Tibial artery (tissue), 4 donors: Measurements from ENCODE around the gene ATAD3A.

Source experiments
- DNase-seq, 2 donors: peaks; one replicate each; pipeline ENCODE4 v3.0.0-alpha.2; 2019
- H3K27ac ChIP-seq, 2 donors: fragments of 200-600 bp; sonication (generic) in 1 of 2; 1 replicate in 1 of 2; 2 replicates in 1 of 2; pipeline ENCODE4 v1.5.1; 2018 to 2019; ENCODE audit warnings: mild to moderate bottlenecking in 1 of 2
- H3K27me3 ChIP-seq, 2 donors: fragments of 200-600 bp; sonication (generic) in 1 of 2; one replicate each; pipeline versions ENCODE4 v1.5.1 to v1.6.0; 2016 to 2019
- H3K36me3 ChIP-seq, 3 donors: fragments of 200-600 bp; sonication (generic) in 2 of 3; one replicate each; pipeline ENCODE4 v1.5.1; 2016 to 2019; ENCODE audit warnings: mild to moderate bottlenecking in 2 of 3
- H3K4me1 ChIP-seq, 4 donors: fragments of 200-600 bp; sonication (generic) in 2 of 4; 1 replicate in 3 of 4; 2 replicates in 1 of 4; pipeline ENCODE4 v1.5.1; 2016 to 2019
- H3K4me3 ChIP-seq, 2 donors: fragments of 200-600 bp; sonication (generic) in 1 of 2; 1 replicate in 1 of 2; 2 replicates in 1 of 2; pipeline ENCODE4 v1.5.1; 2018 to 2019; ENCODE audit warnings: mild to moderate bottlenecking in 2 of 2
- H3K9me3 ChIP-seq, 3 donors: fragments of 200-600 bp; sonication (generic) in 1 of 3; one replicate each; pipeline ENCODE4 v1.5.1; 2016 to 2019
- intact Hi-C: fragments of 100-400 bp; cut with DNase I; formaldehyde crosslinking; loops from one replicate; pipeline ENCODE4 v1.15.0; 2023; ENCODE audit warnings: low total_unique reads
- TF ChIP-seq, protein P1 (sequence below), 2 experiments: fragments of 200-600 bp in 1 of 2; fragments of 450-650 bp in 1 of 2; IDR thresholded peaks; one replicate each; pipeline ENCODE4 v1.5.1; 2017 to 2019; ENCODE audit warnings: antibody characterized with exemption in 2 of 2, mild to moderate bottlenecking in 1 of 2, moderate library complexity in 1 of 2

Gene ATAD3A

DNA sequence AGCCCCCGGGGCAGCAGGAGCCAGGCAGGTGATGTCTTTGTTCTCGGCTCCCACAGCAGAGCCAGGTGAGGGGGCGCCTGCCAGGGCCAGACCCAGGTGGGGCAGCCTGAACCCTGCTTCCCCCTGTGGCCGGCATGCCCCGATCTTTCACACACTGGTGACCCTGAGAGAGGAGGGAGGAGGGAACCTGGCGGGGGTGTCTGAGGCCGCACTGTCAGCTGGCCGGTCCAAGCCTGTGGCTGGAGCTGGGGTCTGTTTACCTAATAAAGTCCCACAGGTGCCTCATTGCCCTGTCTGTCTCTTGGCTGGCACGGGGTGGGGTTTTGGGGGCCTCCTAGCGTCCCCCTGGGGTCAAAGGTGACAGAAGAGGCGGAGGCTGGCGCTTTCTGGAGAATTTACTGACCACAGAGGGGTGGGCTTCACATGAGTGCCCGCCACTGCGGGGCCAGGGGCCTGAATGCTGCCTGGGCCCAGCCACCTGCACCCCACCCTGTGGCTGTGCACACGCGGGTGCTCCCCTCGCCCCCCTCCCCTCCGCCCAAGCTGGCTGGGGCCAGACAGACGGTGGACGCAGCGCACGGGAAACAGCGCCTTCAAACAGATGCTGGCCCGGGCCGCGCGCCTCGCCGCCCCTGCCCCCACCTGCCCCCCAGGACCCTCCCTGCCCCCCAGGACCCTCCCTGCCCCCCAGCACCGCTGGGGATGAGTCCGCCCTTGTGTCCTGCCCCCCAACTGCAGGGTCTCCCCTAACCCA lies 22.6 kb downstream of the ATAD3A start:
- TF ChIP-seq, protein P1, sequence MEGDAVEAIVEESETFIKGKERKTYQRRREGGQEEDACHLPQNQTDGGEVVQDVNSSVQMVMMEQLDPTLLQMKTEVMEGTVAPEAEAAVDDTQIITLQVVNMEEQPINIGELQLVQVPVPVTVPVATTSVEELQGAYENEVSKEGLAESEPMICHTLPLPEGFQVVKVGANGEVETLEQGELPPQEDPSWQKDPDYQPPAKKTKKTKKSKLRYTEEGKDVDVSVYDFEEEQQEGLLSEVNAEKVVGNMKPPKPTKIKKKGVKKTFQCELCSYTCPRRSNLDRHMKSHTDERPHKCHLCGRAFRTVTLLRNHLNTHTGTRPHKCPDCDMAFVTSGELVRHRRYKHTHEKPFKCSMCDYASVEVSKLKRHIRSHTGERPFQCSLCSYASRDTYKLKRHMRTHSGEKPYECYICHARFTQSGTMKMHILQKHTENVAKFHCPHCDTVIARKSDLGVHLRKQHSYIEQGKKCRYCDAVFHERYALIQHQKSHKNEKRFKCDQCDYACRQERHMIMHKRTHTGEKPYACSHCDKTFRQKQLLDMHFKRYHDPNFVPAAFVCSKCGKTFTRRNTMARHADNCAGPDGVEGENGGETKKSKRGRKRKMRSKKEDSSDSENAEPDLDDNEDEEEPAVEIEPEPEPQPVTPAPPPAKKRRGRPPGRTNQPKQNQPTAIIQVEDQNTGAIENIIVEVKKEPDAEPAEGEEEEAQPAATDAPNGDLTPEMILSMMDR (IDR thresholded peaks at IDR 0.05) = no peak
- no peak for DNase-seq
- Histone ChIP-seq H3K4me3 (no peak overlapping the region), H3K4me1 (peaks cover 0 to 18% (median 7%) of the 10 kb centered on the region in 4 donors), H3K9me3 (peaks cover 0 to 12% (median 0%) of the 10 kb centered on the region in 3 donors), H3K27ac (no peak overlapping the region), H3K36me3 (peaks cover 0 to 45% (median 28%) of the 10 kb centered on the region in 3 donors), H3K27me3 (no peaks in the 10 kb centered on the region)
- intact Hi-C loops = no loop called here

DNA sequence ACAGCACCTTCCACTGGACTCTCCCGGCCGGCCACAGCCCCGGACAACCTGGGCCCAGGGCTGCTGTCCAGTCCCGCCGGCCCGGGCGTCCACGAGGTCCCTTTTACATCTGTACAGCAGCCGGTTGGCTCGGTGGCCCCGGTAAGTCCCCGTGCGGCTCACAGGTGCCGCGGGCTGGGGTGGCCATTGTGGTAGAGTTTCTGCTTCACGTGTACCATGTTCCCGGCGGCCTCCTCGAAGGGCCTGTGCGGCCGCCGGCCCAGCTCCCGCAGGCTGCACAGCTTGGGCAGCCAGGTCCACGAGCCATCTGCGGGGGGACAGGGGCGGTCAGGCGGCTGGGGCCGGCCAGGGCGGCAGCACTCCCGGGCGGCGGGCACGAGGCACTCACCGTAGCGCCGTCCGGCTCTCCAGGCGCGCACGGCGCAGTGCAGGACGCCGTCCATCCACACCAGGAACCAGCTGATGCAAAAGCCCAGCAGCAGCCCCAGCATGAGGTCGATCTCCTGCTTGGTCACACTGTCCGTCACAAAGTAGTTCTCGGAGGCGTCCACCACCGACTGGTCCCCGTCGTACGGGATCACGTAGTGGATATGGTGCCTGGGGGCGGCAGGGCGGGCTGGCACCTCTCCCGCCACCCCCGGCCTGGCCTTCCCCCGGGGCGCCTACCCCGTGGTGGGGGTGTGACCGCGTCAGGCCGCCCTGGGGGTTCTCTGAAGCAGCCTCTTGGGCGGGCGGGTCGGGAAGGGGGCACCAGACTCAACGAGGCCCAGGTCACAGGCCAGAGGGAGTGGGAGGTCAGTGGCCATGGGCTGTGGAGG lies 23.4 kb downstream of the ATAD3A start:
- intact Hi-C loops = no loop called here
- Histone ChIP-seq H3K9me3 (peaks cover 0 to 12% (median 0%) of the 10 kb centered on the region in 3 donors), H3K4me3 (no peak overlapping the region), H3K27ac (no peak overlapping the region), H3K27me3 (no peaks in the 10 kb centered on the region), H3K36me3 (peaks cover 0 to 38% (median 20%) of the 10 kb centered on the region in 3 donors), H3K4me1 (peaks cover 0 to 19% (median 9%) of the 10 kb centered on the region in 4 donors)
- no peak for DNase-seq
- TF ChIP-seq, protein P1 (IDR thresholded peaks at IDR 0.05) = no peak

DNA sequence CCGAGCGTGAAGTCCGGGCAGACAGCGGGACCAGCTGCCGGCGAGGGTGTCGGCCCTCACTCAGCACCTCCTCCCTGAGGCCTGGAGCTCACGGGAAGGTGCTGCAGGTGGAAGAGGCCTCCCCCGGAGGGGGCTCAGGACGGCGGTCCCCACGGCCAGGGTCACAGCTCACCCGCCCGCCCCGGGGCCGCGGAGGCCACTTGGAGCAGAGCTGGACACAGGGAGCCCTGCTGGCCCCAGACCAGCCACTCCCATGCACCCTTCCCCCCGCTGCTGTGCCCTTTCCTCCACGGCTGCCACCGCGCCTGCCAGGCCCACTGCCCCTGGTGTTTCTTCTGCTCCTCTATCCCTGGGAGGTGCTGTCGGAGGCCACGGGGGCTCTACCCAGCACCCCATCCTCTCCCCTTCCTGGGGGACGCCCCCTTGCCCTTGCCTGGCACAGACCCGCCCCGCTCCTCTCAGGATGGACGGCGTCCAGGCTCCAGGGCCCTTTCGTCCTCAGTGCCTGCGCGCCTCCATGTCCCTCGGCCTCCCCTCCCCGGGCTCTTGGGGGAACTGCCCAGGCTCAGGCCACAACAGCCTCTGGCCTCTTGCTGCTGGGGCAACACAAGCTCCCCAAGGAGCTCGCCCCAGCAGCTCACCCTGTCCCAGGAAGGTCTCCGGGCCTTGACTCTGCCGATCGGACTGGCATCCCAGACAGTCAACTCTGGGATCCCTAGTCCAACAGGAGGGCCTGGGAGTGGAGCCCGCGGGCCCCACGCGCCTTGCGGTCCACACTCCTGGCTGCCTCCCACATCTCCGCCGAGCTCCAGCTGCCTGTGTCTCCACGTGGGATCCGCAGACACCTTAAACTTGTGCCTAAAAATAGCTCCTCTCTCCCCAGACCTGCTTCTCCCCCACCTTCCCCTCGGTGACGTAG lies 24.3 kb downstream of the ATAD3A start:
- H3K9me3 ChIP-seq = peaks cover 0 to 7% (median 0%) of the 10 kb centered on the region in 3 donors
- no peaks in the 10 kb centered on the region for H3K27me3 ChIP-seq
- intact Hi-C loops = no loop called here
- DNase-seq = no peak
- H3K4me3 ChIP-seq = no peak overlapping the region
- TF ChIP-seq, protein P1 (IDR thresholded peaks at IDR 0.05) = no peak
- no peak overlapping the region for H3K27ac ChIP-seq
- H3K36me3 ChIP-seq = peaks cover 0 to 36% (median 21%) of the 10 kb centered on the region in 3 donors
- H3K4me1 ChIP-seq = peaks cover 0 to 26% (median 15%) of the 10 kb centered on the region in 4 donors

DNA sequence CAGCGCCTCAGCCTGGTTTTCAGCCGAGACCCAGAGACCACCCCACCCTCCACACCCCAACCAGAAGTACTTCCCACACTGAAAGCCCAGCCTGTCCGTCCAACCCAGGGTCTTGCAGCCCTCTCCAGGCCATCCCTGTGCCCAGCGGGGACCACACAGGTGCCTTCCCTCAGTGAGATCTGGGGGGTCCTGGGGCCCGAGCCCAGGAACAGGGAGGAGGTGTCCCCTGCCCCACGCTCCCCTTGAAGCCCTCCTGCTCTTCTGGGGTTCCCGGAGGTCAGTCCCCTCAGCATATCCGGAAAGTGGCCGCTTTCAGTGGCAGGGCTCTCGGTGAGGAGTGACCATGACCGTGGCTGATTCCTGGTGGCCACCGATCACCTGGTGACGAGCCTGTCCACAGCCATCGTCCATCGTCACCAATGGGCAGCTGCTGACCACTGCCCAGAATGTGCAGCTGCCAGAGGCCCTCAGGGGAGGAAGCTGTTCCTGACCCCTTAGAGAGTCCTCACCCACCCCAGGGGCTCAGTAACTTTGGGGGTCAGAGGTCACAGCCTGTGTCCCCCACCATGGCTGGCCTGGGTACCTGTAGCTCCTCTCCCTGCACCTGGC lies 25.1 kb downstream of the ATAD3A start:
- peaks cover 0 to 41% (median 18%) of the 10 kb centered on the region in 3 donors for H3K36me3 ChIP-seq
- peaks cover 0 to 26% (median 15%) of the 10 kb centered on the region in 4 donors for H3K4me1 ChIP-seq
- TF ChIP-seq, protein P1 (IDR thresholded peaks at IDR 0.05) = no peak
- no peak overlapping the region for H3K27ac ChIP-seq
- no peak overlapping the region for H3K4me3 ChIP-seq
- DNase-seq = no peak
- intact Hi-C loops = no loop called here
- H3K27me3 ChIP-seq = no peaks in the 10 kb centered on the region
- H3K9me3 ChIP-seq = no peaks in the 10 kb centered on the region
